Measurements from ENCODE around the gene ARL13B.
"Not testable (repeated sequence)": the region's sequence is repeated elsewhere in the genome, so short reads cannot be mapped to it uniquely, and the experiment has no call there.

Gene ARL13B
- 9.7 to 11.5 (median 11.2) reads per million in 3 donors for total RNA-seq

GRCh38 chr3:93979850-93980676, at the start of gene ARL13B:
TSS of gene ARL13B (plus strand) at chr3:93980155. CDS start at chr3:93980424, 269 bp downstream.
- peak; percentile 88 to 94 (median 91) for DNase-seq
- Histone ChIP-seq H3K9me3 (ENCODE audit: control insufficient read depth, low read length) (no peaks in the 10 kb centered on the region), H3K4me1 (ENCODE audit: control insufficient read depth, insufficient read depth, low read length, poor library complexity, severe bottlenecking) (no peaks in the 10 kb centered on the region), H3K27me3 (replicated peaks; ENCODE audit: control insufficient read depth, insufficient read depth, low read length, poor library complexity, severe bottlenecking) (no peaks in the 10 kb centered on the region), H3K4me3 (ENCODE audit: insufficient read depth, low read depth, low read length, poor library complexity, severe bottlenecking) (peak within 1 kb of the TSS; percentile 98), H3K27ac (ENCODE audit: insufficient read depth, low read length, poor library complexity, severe bottlenecking) (peak within 1 kb of the TSS; percentile 93), H3K36me3 (ENCODE audit: control insufficient read depth, insufficient read depth, low read length) (no peaks in the 10 kb centered on the region)

- Histone ChIP-seq H3K36me3 (ENCODE audit: control insufficient read depth, insufficient read depth, low read length) (no peaks in the 10 kb centered on the region), H3K4me3 (ENCODE audit: insufficient read depth, low read depth, low read length, poor library complexity, severe bottlenecking) (no peak overlapping the region), H3K27ac (ENCODE audit: insufficient read depth, low read length, poor library complexity, severe bottlenecking) (no peak overlapping the region), H3K9me3 (ENCODE audit: control insufficient read depth, low read length) (no peaks in the 10 kb centered on the region), H3K27me3 (replicated peaks; ENCODE audit: control insufficient read depth, insufficient read depth, low read length, poor library complexity, severe bottlenecking) (no peaks in the 10 kb centered on the region), H3K4me1 (ENCODE audit: control insufficient read depth, insufficient read depth, low read length, poor library complexity, severe bottlenecking) (no peaks in the 10 kb centered on the region)
- no peak for DNase-seq
Measured at GRCh38 chr3:93931597-93932229, 48.2 kb upstream of the ARL13B start.

GRCh38 chr3:93934366-93935046, 45.4 kb upstream of the ARL13B start:
- DNase-seq: no peak
- Histone ChIP-seq H3K36me3 (ENCODE audit: control insufficient read depth, insufficient read depth, low read length) (no peaks in the 10 kb centered on the region), H3K27me3 (replicated peaks; ENCODE audit: control insufficient read depth, insufficient read depth, low read length, poor library complexity, severe bottlenecking) (no peaks in the 10 kb centered on the region), H3K27ac (ENCODE audit: insufficient read depth, low read length, poor library complexity, severe bottlenecking) (no peak overlapping the region), H3K9me3 (ENCODE audit: control insufficient read depth, low read length) (no peaks in the 10 kb centered on the region), H3K4me1 (ENCODE audit: control insufficient read depth, insufficient read depth, low read length, poor library complexity, severe bottlenecking) (no peaks in the 10 kb centered on the region), H3K4me3 (ENCODE audit: insufficient read depth, low read depth, low read length, poor library complexity, severe bottlenecking) (no peak overlapping the region)

GRCh38 chr3:93936549-93936948, 43.4 kb upstream of the ARL13B start:
- no peaks in the 10 kb centered on the region for H3K27me3 ChIP-seq (replicated peaks; ENCODE audit: control insufficient read depth, insufficient read depth, low read length, poor library complexity, severe bottlenecking)
- H3K9me3 ChIP-seq (ENCODE audit: control insufficient read depth, low read length): no peaks in the 10 kb centered on the region
- DNase-seq: no peak
- no peaks in the 10 kb centered on the region for H3K36me3 ChIP-seq (ENCODE audit: control insufficient read depth, insufficient read depth, low read length)
- H3K4me3 ChIP-seq (ENCODE audit: insufficient read depth, low read depth, low read length, poor library complexity, severe bottlenecking): no peak overlapping the region
- H3K4me1 ChIP-seq (ENCODE audit: control insufficient read depth, insufficient read depth, low read length, poor library complexity, severe bottlenecking): no peaks in the 10 kb centered on the region
- no peak overlapping the region for H3K27ac ChIP-seq (ENCODE audit: insufficient read depth, low read length, poor library complexity, severe bottlenecking)

GRCh38 chr3:93937485-93937884, 42.5 kb upstream of the ARL13B start:
- not testable (repeated sequence) for H3K9me3 ChIP-seq (ENCODE audit: control insufficient read depth, low read length); H3K36me3 ChIP-seq (ENCODE audit: control insufficient read depth, insufficient read depth, low read length); H3K27ac ChIP-seq (ENCODE audit: insufficient read depth, low read length, poor library complexity, severe bottlenecking); DNase-seq; H3K4me3 ChIP-seq (ENCODE audit: insufficient read depth, low read depth, low read length, poor library complexity, severe bottlenecking); H3K4me1 ChIP-seq (ENCODE audit: control insufficient read depth, insufficient read depth, low read length, poor library complexity, severe bottlenecking); H3K27me3 ChIP-seq (replicated peaks; ENCODE audit: control insufficient read depth, insufficient read depth, low read length, poor library complexity, severe bottlenecking)

GRCh38 chr3:93949958-93950357, 30.0 kb upstream of the ARL13B start:
- not testable (repeated sequence) for H3K4me1 ChIP-seq (ENCODE audit: control insufficient read depth, insufficient read depth, low read length, poor library complexity, severe bottlenecking); H3K4me3 ChIP-seq (ENCODE audit: insufficient read depth, low read depth, low read length, poor library complexity, severe bottlenecking); H3K27me3 ChIP-seq (replicated peaks; ENCODE audit: control insufficient read depth, insufficient read depth, low read length, poor library complexity, severe bottlenecking); H3K9me3 ChIP-seq (ENCODE audit: control insufficient read depth, low read length); H3K27ac ChIP-seq (ENCODE audit: insufficient read depth, low read length, poor library complexity, severe bottlenecking); H3K36me3 ChIP-seq (ENCODE audit: control insufficient read depth, insufficient read depth, low read length); DNase-seq

GRCh38 chr3:93961026-93961425, 18.9 kb upstream of the ARL13B start:
- H3K9me3 ChIP-seq (ENCODE audit: control insufficient read depth, low read length): no peaks in the 10 kb centered on the region
- H3K4me1 ChIP-seq (ENCODE audit: control insufficient read depth, insufficient read depth, low read length, poor library complexity, severe bottlenecking): no peaks in the 10 kb centered on the region
- H3K4me3 ChIP-seq (ENCODE audit: insufficient read depth, low read depth, low read length, poor library complexity, severe bottlenecking): no peak overlapping the region
- DNase-seq: no peak
- H3K27me3 ChIP-seq (replicated peaks; ENCODE audit: control insufficient read depth, insufficient read depth, low read length, poor library complexity, severe bottlenecking): no peaks in the 10 kb centered on the region
- no peak overlapping the region for H3K27ac ChIP-seq (ENCODE audit: insufficient read depth, low read length, poor library complexity, severe bottlenecking)
- H3K36me3 ChIP-seq (ENCODE audit: control insufficient read depth, insufficient read depth, low read length): no peaks in the 10 kb centered on the region

- Histone ChIP-seq H3K4me3 (ENCODE audit: insufficient read depth, low read depth, low read length, poor library complexity, severe bottlenecking) (no peak overlapping the region), H3K27me3 (replicated peaks; ENCODE audit: control insufficient read depth, insufficient read depth, low read length, poor library complexity, severe bottlenecking) (no peaks in the 10 kb centered on the region), H3K27ac (ENCODE audit: insufficient read depth, low read length, poor library complexity, severe bottlenecking) (no peak overlapping the region), H3K9me3 (ENCODE audit: control insufficient read depth, low read length) (no peaks in the 10 kb centered on the region), H3K4me1 (ENCODE audit: control insufficient read depth, insufficient read depth, low read length, poor library complexity, severe bottlenecking) (no peaks in the 10 kb centered on the region), H3K36me3 (ENCODE audit: control insufficient read depth, insufficient read depth, low read length) (no peaks in the 10 kb centered on the region)
- DNase-seq: no peak
Measured at GRCh38 chr3:93961489-93961888, 18.5 kb upstream of the ARL13B start.

- no peaks in the 10 kb centered on the region for H3K4me1 ChIP-seq (ENCODE audit: control insufficient read depth, insufficient read depth, low read length, poor library complexity, severe bottlenecking)
- no peaks in the 10 kb centered on the region for H3K36me3 ChIP-seq (ENCODE audit: control insufficient read depth, insufficient read depth, low read length)
- H3K27ac ChIP-seq (ENCODE audit: insufficient read depth, low read length, poor library complexity, severe bottlenecking): no peak overlapping the region
- no peaks in the 10 kb centered on the region for H3K9me3 ChIP-seq (ENCODE audit: control insufficient read depth, low read length)
- no peaks in the 10 kb centered on the region for H3K27me3 ChIP-seq (replicated peaks; ENCODE audit: control insufficient read depth, insufficient read depth, low read length, poor library complexity, severe bottlenecking)
- DNase-seq: no peak
- H3K4me3 ChIP-seq (ENCODE audit: insufficient read depth, low read depth, low read length, poor library complexity, severe bottlenecking): no peak overlapping the region
Measured at GRCh38 chr3:93962798-93963197, 17.2 kb upstream of the ARL13B start.

GRCh38 chr3:93965106-93965505, 14.8 kb upstream of the ARL13B start:
- H3K9me3 ChIP-seq (ENCODE audit: control insufficient read depth, low read length); H3K4me3 ChIP-seq (ENCODE audit: insufficient read depth, low read depth, low read length, poor library complexity, severe bottlenecking); DNase-seq; H3K4me1 ChIP-seq (ENCODE audit: control insufficient read depth, insufficient read depth, low read length, poor library complexity, severe bottlenecking); H3K27me3 ChIP-seq (replicated peaks; ENCODE audit: control insufficient read depth, insufficient read depth, low read length, poor library complexity, severe bottlenecking); H3K36me3 ChIP-seq (ENCODE audit: control insufficient read depth, insufficient read depth, low read length); H3K27ac ChIP-seq (ENCODE audit: insufficient read depth, low read length, poor library complexity, severe bottlenecking): not testable (repeated sequence)
